Epithelial cell of esophagus (primary cell): ENCODE results near the gene FOXJ1.

ENCODE experiments used
- DNase-seq: peaks from one replicate; pipeline ENCODE4 v3.0.0; 2010; ENCODE audit warnings: low read depth
- H3K4me3 ChIP-seq: 2 replicates; pipeline ENCODE4 v1.5.1; 2011; ENCODE audit warnings: mild to moderate bottlenecking, low read length, control low read depth
- CTCF ChIP-seq: IDR thresholded peaks from 2 replicates; pipeline ENCODE4 v1.5.1; 2011; ENCODE audit warnings: low read depth, mild to moderate bottlenecking, low read length, control low read depth, inconsistent platforms; ENCODE audit not compliant: insufficient read depth; ENCODE audit errors: missing control alignments

The FOXJ1 gene

GRCh38 chr17:76139801-76140660, 1.0 kb downstream of the FOXJ1 start:
- DNase-seq, result no peak
- no peak for TF ChIP-seq CTCF
- H3K4me3 ChIP-seq, result no peak overlapping the region

- DNase-seq, result no peak
- H3K4me3 ChIP-seq, result no peak overlapping the region
- no peak for TF ChIP-seq CTCF
Observed at GRCh38 chr17:76138896-76139752, 1.9 kb downstream of the FOXJ1 start.

GRCh38 chr17:76138234-76138895, 2.7 kb downstream of the FOXJ1 start:
- TF ChIP-seq CTCF, result no peak
- DNase-seq, result no peak
- H3K4me3 ChIP-seq, result no peak overlapping the region

GRCh38 chr17:76137351-76138233, 3.5 kb downstream of the FOXJ1 start:
- no peak for TF ChIP-seq CTCF
- H3K4me3 ChIP-seq, result no peak overlapping the region
- no peak for DNase-seq

GRCh38 chr17:76137001-76137350, 4.1 kb downstream of the FOXJ1 start:
- DNase-seq, result no peak
- TF ChIP-seq CTCF, result no peak

GRCh38 chr17:76136276-76137000, 4.6 kb downstream of the FOXJ1 start:
- no peak for TF ChIP-seq CTCF
- H3K4me3 ChIP-seq, result no peak overlapping the region
- DNase-seq, result no peak

More at GRCh38 chr17:76137001-76137350, 4.1 kb downstream of the FOXJ1 start:
- H3K4me3 ChIP-seq, result no peak overlapping the region
